Parathyroid adenoma (tissue), 2 donors: ENCODE measurements around the gene DCAF6.

ENCODE experiments used
- H2AFZ ChIP-seq: fragments of 300-600 bp; sonication (generic); one replicate; pipeline ENCODE4 v1.7.0; 2017; ENCODE audit warnings: antibody characterized with exemption, mild to moderate bottlenecking
- H3K27ac ChIP-seq: fragments of 300-600 bp; sonication (generic); one replicate; pipeline ENCODE4 v1.7.0; 2017
- H3K27me3 ChIP-seq: fragments of 300-600 bp; sonication (generic); one replicate; pipeline ENCODE4 v1.7.0; 2017; ENCODE audit warnings: low read length; ENCODE audit not compliant: control insufficient read depth, insufficient read depth
- H3K36me3 ChIP-seq: fragments of 300-600 bp; sonication (generic); one replicate; pipeline ENCODE4 v1.7.0; 2017; ENCODE audit warnings: low read length; ENCODE audit not compliant: control insufficient read depth, insufficient read depth
- H3K4me1 ChIP-seq: fragments of 300-600 bp; sonication (generic); one replicate; pipeline ENCODE4 v1.7.0; 2017; ENCODE audit warnings: control low read depth
- H3K4me2 ChIP-seq: fragments of 300-600 bp; sonication (generic); one replicate; pipeline ENCODE4 v1.7.0; 2017; ENCODE audit warnings: low read length
- H3K4me3 ChIP-seq: fragments of 300-600 bp; sonication (generic); one replicate; pipeline ENCODE4 v1.7.0; 2017; ENCODE audit warnings: low read depth, low read length
- H3K79me2 ChIP-seq: fragments of 300-600 bp; sonication (generic); one replicate; pipeline ENCODE4 v1.7.0; 2017; ENCODE audit warnings: control low read depth
- H3K9ac ChIP-seq: fragments of 300-600 bp; sonication (generic); one replicate; pipeline ENCODE4 v1.7.0; 2017; ENCODE audit warnings: mild to moderate bottlenecking
- H3K9me3 ChIP-seq: fragments of 300-600 bp; sonication (generic); one replicate; pipeline ENCODE4 v1.7.0; 2017; ENCODE audit warnings: low read length; ENCODE audit not compliant: control insufficient read depth
- TF ChIP-seq, protein P1 (sequence below): fragments of 300-600 bp; sonication (generic); IDR thresholded peaks from one replicate; pipeline ENCODE4 v1.7.0; 2017; ENCODE audit warnings: antibody characterized with exemption, mild to moderate bottlenecking
- donor health status: primary hyperparathyroidism.

The DCAF6 gene

DNA sequence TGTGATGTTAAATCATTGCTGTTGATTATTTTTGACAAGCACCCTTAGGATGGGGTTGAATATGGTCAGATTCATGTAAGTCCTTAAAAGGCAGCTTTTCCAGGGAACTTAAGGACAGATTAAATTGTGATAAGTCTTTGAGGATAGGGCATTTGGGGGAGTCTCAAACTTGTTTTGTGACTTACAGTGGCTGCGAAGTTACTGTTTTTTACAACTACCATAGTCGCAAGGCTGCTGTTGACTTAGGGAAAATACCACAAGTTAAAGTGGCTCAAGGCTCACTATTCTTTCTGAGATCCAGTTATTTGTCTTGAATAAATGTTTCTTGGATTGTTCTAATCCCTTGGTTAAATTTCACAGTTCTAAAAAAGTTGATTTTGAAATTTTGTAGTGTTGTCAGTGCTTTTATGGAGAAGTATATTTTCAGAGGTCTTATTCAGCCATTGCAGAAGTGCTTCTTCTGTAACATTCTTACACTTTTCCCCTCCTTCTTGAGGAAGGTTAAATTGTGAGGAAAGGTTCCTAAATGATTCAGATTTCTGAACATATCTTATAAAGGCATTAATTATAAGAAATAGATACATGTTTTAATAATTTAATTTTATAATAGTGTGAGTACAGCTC, 47.4 kb downstream of the DCAF6 start:
- no peak overlapping the region for H3K9ac ChIP-seq
- no peaks in the 10 kb centered on the region for H3K9me3 ChIP-seq
- H3K4me1 ChIP-seq, result no peaks in the 10 kb centered on the region
- H3K4me2 ChIP-seq, result no peak overlapping the region
- H3K4me3 ChIP-seq, result no peak overlapping the region
- TF ChIP-seq, protein P1, sequence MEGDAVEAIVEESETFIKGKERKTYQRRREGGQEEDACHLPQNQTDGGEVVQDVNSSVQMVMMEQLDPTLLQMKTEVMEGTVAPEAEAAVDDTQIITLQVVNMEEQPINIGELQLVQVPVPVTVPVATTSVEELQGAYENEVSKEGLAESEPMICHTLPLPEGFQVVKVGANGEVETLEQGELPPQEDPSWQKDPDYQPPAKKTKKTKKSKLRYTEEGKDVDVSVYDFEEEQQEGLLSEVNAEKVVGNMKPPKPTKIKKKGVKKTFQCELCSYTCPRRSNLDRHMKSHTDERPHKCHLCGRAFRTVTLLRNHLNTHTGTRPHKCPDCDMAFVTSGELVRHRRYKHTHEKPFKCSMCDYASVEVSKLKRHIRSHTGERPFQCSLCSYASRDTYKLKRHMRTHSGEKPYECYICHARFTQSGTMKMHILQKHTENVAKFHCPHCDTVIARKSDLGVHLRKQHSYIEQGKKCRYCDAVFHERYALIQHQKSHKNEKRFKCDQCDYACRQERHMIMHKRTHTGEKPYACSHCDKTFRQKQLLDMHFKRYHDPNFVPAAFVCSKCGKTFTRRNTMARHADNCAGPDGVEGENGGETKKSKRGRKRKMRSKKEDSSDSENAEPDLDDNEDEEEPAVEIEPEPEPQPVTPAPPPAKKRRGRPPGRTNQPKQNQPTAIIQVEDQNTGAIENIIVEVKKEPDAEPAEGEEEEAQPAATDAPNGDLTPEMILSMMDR, result no peak
- H3K27me3 ChIP-seq, result no peaks in the 10 kb centered on the region
- H3K27ac ChIP-seq, result no peak overlapping the region
- no peak overlapping the region for H2AFZ ChIP-seq
- peaks cover 4% of the 10 kb centered on the region for H3K79me2 ChIP-seq
- no peaks in the 10 kb centered on the region for H3K36me3 ChIP-seq

DNA sequence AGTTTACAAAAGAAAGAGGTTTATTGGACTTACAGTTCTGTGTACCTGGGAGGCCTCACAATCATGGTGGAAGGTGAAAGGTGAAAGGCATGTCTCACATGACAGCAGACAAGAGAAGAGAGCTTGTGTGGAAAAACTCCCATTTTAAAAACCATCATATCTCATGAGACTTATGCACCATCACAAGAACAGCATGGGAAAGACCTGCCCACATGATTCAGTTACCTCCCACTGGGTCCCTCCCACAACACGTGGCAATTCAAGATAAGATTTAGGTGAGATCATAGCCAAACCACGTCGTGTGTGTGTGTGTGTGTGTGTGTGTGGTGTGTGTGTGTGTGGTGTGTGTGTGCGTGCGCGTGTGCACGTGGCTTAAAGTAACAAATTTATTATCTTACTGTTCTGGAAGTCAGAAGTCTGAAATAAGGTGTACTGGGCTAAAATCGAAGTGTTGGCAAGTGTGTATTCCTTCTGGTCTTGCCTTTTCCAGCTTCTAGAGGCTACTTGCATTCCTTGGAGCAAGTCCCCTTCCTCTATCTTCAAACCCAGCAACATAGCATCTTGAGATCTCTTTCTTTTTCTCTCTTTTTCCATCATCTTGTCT, 48.5 kb downstream of the DCAF6 start:
- H3K79me2 ChIP-seq, result peaks cover 4% of the 10 kb centered on the region
- no peak overlapping the region for H3K27ac ChIP-seq
- H3K36me3 ChIP-seq, result no peaks in the 10 kb centered on the region
- no peak overlapping the region for H3K9ac ChIP-seq
- H3K9me3 ChIP-seq, result no peaks in the 10 kb centered on the region
- H3K4me3 ChIP-seq, result no peak overlapping the region
- TF ChIP-seq, protein P1, result no peak
- no peaks in the 10 kb centered on the region for H3K4me1 ChIP-seq
- no peak overlapping the region for H2AFZ ChIP-seq
- no peak overlapping the region for H3K4me2 ChIP-seq
- H3K27me3 ChIP-seq, result no peaks in the 10 kb centered on the region

DNA sequence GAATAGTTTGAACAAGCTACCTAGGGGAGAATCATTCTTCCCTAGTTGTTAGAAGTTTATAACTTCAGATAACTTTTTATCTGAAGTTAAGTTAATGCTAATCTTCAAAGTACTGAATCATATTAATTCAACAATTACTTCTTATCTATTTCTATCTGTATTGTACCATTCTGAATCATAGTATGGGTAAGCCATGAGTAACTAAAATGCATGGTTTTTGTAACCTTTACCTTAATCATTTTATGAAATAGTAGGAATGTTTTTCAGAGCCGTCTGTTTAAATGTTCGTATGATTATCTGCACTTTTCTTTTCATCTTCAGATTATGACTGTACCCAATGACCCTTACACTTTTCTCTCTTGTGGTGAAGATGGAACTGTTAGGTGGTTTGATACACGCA, 50.7 kb downstream of the DCAF6 start:
- H3K27me3 ChIP-seq, result no peaks in the 10 kb centered on the region
- no peak overlapping the region for H3K9ac ChIP-seq
- H3K4me1 ChIP-seq, result no peaks in the 10 kb centered on the region
- TF ChIP-seq, protein P1, result no peak
- no peak overlapping the region for H2AFZ ChIP-seq
- H3K36me3 ChIP-seq, result no peaks in the 10 kb centered on the region
- no peak overlapping the region for H3K27ac ChIP-seq
- no peak overlapping the region for H3K4me2 ChIP-seq
- no peak overlapping the region for H3K4me3 ChIP-seq
- H3K9me3 ChIP-seq, result no peaks in the 10 kb centered on the region
- H3K79me2 ChIP-seq, result peaks cover 2% of the 10 kb centered on the region

DNA sequence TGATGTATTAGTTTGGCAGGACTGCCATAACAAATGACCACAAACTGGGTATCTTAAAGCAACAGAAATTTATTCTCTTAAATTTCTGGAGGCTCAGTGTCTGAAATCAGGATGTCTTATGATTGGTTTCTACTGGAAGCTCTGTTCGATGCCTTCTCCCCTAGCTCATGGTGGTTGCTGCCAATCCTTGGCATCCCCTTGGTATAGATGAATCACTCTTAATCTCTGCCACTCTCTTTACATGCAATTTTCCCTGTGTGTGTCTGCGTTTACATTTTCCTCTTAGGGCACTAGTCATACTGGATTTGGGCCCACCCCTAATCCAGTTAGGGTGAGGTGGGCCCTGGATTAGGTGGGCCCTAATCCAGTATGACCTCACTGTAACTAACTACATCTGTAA, 55.1 kb downstream of the DCAF6 start:
- H3K4me2 ChIP-seq, result no peak overlapping the region
- H3K4me1 ChIP-seq, result no peaks in the 10 kb centered on the region
- H3K79me2 ChIP-seq, result no peaks in the 10 kb centered on the region
- H3K27me3 ChIP-seq, result no peaks in the 10 kb centered on the region
- H3K36me3 ChIP-seq, result no peaks in the 10 kb centered on the region
- no peaks in the 10 kb centered on the region for H3K9me3 ChIP-seq
- H3K27ac ChIP-seq, result no peak overlapping the region
- H3K9ac ChIP-seq, result no peak overlapping the region
- TF ChIP-seq, protein P1, result no peak
- no peak overlapping the region for H3K4me3 ChIP-seq
- no peak overlapping the region for H2AFZ ChIP-seq

DNA sequence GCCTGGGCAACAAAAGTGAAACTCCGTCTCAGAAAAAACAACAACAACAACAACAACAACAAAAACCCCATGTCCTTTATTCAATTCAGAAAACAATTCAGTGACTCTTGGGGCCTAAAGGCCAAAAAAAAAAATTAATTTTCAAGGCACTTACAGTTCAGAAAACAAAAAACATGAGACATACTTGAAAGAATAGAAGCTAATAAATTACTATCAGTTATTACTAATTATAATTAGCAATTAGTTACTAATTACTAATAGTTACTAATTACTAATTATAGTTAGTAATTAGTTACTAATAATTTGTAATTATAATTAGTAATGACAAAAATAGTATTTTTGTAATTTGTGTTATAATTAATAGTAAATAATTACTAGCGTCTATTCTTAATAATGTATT, 57.2 kb downstream of the DCAF6 start:
- H3K9me3 ChIP-seq, result no peaks in the 10 kb centered on the region
- no peaks in the 10 kb centered on the region for H3K27me3 ChIP-seq
- no peaks in the 10 kb centered on the region for H3K4me1 ChIP-seq
- H2AFZ ChIP-seq, result no peak overlapping the region
- no peak overlapping the region for H3K4me2 ChIP-seq
- no peaks in the 10 kb centered on the region for H3K36me3 ChIP-seq
- no peaks in the 10 kb centered on the region for H3K79me2 ChIP-seq
- H3K4me3 ChIP-seq, result no peak overlapping the region
- H3K9ac ChIP-seq, result no peak overlapping the region
- TF ChIP-seq, protein P1, result no peak
- no peak overlapping the region for H3K27ac ChIP-seq
